Posterior vena cava (tissue), 2 donors: ENCODE data around the gene CD177. TPM values are rescaled to one million over a fixed set of nuclear protein-coding genes. Genes with fewer than 3 reads are reported as not detected.
"Not testable (repeated sequence)": the region's sequence is repeated elsewhere in the genome, so short reads cannot be mapped to it uniquely, and the experiment has no call there.

Source experiments
- DNase-seq: peaks from one replicate; pipeline ENCODE4 v3.0.0-alpha.2; 2020; ENCODE audit warnings: low spot score
- intact Hi-C, 2 donors: fragments of 100-400 bp; cut with DNase I; formaldehyde crosslinking; loops; one replicate each; pipeline versions ENCODE4 v1.14.1 to v1.14.2; 2022 to 2023
- total RNA-seq, 2 donors: library from RNA; stranded (reverse); fragmentation: NEBNext Ultra II Directional; extraction: Animal tissue kit (Norgen Biotek cat#: 25700); gene quantifications; one replicate each; pipeline ENCODE4 v1.2.1, GENCODE V29; 2021
- donor health status: DM: yes; HTN: yes; CAD: no.
- donor health status: DM: yes; HTN: yes; CAD: no.

The CD177 gene
- total RNA-seq, 2 donors from 2014 or later: 2.8 to 8.4 TPM

DNA sequence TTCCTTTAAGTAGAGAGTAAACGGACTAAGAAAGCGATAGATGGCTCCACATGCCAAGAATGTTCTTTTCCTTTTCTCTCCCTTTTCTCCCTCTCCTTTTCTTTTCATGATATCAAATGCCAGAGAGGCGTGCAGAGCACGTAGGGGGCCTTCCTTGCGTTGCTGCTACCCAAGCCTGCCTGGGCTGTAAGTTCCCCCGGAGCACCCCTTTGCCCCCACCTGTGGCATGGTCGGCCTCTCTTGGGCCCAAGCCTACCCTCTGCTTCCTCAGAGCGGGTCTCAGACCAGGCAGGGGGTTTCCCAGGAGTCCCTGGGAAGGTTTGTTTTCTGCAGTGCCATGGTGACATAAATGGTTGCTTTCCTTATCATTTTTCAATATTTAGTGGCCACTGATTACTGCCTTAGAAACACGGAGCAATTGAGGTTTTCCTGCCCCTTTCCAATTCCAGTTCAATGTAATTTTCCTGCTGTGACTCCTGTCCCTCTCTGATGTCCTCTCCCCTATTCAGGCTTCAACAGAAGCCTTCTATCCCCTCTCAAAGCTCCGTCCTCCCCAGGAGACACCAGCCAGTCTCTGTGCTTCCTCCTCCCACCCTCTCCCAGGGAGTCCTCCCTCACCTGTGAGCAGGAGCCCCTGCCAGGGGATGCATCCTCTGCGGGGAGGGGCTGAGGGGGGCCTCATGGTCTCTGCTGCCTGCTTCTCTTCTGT is 22.6 kb upstream of the CD177 start:
- intact Hi-C loops: loop anchor here in 1 of 2 donors (5.0 kb wide), 1 partner anchor 51 kb away; no protein-coding TSS in a partner anchor
- DNase-seq: no peak

DNA sequence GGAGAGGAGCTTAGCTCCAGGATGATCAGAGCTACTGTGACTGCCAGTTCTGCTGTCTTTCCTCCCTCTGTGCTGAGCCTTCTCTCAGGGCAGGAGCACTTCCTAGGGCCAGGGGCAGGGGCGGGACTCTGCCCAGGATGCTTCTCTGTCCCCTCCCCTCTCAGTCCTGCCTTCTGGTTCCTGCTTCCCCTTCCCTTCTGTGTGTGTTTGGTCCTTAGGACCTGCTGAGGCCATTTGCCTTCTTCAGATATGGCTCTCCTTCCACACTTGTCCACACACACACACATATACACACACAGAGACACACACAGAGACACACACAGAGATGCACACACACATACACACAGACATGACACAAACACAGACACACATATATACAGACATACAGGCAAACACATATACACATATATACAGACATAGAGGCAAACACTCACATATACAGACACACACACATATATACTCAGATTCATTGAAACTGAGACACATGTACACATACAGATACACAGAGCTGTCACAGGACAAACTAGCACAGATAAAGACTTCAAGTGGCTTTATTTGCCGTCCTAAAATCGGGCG is 22.0 kb upstream of the CD177 start:
- intact Hi-C loops: loop anchor here in 1 of 2 donors (5.0 kb wide), 1 partner anchor 51 kb away; no protein-coding TSS in a partner anchor
- no peak for DNase-seq

DNA sequence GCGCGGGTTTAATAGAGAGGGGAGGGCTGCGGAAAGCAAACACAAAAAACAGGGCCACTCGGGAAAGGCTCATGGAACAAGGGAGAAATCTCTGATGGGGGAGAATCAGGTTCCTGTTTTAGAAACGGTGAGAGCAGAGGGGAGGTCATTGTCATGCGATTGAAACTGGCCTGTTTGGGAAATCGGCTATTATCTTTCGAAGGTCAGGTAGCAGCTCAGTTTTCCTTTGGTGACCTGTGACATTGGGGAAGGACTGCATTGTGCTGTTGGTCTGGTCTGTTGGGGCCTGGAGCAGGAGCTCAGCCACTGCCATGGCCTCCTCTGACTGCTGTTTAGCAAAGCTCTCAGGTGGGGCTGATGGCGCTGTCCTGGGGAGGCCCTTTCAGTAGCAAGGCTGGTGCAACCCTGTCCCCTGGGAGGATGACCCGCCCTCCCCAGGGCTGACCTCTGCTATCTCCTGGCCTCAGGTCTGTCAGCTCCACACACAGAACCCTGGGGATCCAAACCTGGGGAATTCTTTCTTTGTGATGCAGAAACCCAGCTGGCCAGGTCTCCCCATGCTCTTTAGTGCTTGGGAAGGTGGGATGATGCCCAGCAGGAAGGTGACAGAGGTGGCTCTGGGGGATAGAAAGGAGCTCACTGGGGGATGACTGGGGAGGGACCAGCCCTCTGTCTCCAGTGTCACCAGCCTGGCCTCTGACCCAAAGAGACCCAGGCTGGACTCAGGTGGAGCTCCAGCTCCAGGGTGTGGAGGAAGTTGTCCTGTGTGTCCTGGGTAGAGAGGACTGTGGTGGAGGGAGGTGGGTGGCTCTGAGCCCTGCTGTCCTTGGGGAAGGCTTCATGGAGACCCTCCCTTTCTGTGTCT is 21.2 kb upstream of the CD177 start:
- intact Hi-C loops: loop anchor here in 1 of 2 donors (5.0 kb wide), 1 partner anchor 50 kb away; no protein-coding TSS in a partner anchor
- DNase-seq: no peak

DNA sequence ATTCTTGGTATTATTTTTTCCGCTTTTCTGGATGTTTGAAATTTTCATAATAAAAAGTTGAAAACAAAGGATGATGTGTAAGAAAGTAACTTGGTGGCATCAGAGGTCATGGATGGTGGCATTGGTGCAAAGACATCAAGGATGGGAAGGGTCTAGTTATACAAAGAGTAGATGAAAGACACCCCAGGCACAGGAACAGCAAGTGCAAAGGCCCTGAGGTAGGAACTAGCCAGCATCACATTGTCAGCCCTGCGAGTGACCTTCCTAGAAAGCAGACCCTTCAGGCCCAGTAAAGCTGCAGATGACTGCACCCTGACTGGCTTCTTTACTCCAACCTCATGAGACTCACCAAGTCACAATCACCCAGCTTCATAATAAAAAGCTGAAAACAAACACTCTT is 17.0 kb upstream of the CD177 start:
- DNase-seq, intact Hi-C loops: not testable (repeated sequence)

DNA sequence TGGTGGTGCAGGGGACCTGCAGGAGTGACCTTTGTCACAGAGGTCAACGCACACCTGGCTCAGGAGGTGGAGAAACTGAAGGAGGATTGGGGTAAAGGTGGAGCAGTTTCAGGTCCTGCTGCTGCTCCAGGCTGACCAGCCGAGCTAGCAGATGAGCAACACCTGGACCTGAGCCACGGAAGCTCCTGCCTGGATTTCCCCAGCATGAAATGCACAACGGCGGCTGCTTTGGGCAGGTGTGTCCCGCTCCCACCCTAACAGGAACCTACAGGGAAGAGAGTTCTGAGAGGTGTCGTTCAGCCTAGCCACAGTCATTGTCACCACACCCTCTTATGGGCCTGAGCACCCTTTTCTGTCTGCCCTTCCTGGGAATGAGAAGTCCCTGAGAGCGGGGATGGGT is 15.7 kb upstream of the CD177 start:
- intact Hi-C loops: no loop called here
- DNase-seq: no peak

DNA sequence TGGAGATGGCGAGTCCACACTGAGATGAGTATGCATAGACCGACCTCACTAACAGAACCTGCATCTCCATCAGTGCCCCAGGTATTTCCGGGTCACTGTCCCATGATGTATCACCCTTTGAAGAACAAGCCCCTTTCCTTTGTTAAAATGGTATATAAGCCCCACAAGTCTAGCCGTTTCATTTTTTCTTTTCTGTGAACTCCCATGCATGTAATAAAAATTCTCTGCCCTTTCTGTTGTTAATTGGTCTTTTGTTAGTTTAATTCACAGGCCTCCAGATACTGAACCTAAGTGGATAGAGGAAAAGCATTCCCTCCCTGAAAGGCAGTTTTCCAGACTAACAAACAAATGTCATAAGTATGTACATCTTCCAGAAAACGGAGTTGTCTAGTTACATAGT is 15.0 kb upstream of the CD177 start:
- DNase-seq: no peak
- intact Hi-C loops: no loop called here

DNA sequence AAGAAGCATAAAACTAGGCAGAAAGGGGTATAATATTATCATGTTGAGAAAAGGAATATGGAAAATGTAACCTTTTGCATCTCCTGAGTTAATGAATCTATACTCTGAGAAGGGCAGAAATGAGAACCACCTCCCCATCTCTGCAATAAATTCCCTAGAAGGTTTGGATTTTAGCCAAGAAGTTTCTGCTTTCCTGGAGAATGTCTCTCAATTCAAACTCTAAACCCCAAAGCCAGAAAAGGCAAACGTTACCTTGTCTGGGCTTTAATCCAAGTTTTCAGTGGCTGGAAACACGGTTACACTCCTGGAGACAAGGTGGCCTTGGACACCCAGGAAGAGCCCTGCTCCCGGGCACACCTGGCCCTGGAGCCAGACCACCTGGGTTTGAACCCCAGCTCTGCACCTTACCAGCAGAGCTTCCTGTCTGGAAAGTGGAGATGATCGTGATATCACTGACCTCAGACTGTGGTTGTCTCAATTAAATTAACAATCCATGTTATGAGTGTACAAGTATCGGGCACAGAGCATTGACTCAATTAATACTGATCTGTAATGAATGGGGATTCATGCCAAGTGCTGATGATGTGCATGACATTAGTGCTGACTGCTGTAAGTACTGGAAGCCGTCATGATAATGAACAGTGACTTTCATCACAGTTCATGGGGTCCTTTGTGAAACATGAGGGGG is 14.1 kb upstream of the CD177 start:
- DNase-seq, intact Hi-C loops: not testable (repeated sequence)

DNA sequence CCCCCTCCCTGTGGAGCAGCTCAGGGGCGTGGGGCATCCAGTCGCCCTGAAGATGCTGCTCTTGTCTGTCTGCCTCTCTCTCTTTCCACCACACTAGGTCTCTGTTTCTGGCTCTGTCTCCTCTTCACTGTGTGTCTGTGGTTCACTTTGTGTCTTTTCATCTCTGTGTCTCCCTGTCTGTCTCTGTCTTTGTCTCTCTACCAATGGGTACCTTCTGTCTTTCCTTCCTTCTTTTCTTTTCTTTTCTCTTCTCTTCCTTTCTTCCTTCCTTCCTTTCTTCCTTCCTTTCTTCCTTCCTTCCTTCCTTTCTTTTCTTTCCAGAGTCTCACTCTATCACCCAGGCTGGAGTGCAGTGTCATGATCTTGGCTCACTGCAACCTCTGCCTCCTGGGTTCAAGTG is 13.4 kb upstream of the CD177 start:
- DNase-seq, intact Hi-C loops: not testable (repeated sequence)

DNA sequence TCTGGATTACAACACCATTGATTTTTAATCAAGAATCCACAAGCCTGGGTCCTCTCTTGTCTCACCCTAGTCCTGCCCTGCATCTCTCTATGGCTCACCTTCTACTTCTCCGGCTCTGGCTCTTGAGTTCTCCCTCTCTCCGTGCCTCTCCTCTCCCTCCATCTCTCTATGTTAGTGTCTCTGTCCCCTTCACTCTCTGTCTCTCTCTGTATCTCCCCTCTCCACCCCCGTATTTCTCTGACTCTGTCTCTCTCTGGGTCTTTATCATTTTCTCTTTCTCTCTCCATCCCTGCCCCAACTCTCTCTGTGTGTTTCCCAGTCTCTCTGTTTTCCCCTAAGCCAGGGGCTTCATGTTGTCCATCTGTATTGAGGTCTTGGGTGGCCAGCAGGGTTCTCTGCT is 12.4 kb upstream of the CD177 start:
- intact Hi-C loops, DNase-seq: not testable (repeated sequence)

DNA sequence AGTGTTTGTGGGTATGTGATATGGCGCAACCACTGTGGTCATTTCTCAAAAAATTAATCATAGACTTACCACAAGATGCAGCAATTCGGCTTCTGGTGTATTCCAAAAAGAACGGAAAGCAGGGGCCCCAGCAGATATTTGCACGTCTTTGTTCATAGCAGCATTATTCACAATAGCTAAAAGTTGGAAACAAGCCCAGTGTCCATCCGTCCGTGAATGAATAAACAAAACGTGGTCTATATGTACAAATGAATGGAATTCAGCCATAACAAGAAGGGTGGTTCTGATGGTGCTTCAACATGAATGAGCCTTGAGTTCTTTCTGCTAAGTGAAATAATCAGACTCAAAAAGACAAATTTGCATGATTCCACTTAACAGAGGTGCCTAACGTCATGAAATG is 11.4 kb upstream of the CD177 start:
- DNase-seq, intact Hi-C loops: not testable (repeated sequence)

DNA sequence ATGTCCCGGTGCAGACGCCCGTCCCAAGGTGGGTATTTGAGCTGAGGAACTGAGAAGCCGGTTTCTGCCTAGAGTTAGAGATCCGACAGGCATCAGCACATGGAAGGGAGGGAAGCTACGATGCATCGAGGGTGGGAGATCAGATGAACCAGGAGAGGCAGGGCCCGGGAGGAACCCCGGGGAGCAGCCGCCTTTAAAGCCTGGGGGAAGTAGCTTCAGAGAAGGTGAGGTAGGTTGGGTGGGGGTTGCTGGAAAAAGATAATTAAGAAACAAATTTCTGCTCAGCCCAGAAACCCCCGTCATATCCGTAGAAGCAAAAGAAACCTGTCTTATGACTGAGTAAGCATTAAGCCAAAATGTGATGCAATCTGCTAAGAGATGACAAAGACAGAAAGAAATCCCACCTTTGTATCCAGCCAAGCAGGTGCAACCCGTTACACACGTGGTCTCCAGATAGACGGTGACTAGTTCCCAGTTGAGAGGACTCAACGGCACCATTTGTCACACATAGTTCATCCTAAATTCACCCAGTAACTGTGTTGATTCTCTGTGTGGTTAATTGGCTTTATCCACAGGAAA is 9.1 kb upstream of the CD177 start:
- DNase-seq: not testable (repeated sequence)

DNA sequence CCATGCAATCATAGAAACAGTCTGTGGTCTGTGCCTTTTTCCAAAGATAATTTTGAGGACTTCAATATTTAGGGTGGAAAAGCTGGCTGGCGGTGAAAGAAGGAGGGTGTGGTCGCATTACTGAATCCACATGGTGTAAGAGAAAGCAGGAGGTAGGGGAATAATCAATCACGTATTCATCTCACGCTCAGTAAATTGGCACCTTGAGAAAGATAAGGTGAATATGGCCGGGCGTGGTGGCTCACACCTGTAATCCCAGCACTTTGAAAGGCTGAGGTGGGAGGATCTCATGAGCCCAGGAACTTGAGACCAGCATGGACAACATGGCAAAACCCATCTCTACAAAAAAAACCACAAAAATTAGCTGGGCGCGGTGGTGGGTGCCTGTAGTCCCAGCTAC is 3.7 kb upstream of the CD177 start:
- DNase-seq, intact Hi-C loops: not testable (repeated sequence)

More for the DNA sequence above, 9.1 kb upstream of the CD177 start:
- intact Hi-C loops: not testable (repeated sequence)

DNA sequence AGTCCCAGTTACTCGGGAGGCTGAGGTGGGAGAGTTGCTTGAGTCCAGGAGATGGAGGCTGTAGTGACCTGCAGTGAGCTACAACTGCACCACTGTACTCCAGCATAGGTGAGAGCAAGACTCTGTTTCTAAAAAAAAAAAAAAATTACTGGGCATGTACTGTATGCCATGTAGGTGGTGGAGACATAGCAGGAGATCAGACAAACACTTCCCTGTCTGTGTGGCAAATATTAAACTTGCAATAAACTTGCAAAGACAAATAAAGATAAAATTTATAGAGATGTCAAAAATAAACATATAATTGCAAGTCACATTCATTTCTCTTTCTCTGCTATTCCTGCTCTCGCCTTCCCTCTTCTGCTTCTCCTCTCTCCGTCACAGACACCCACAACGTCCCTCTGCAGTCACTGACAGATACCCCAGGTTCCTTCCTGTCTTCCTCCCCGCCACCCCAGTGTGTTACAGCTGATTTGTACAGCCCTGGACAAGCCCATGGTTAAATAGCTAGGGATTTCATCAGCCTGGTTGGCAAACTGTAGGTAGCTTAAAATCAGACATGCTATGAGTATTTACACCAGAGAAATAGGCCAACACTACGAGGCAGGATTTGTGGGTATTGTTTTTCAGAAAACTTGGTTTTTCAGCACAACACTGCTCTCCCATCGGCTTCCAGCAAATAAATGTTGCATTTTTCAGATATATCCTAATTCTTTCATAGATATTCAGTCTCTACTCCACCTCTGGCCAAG is 1.3 kb upstream of the CD177 start:
- intact Hi-C loops: no loop called here
- no peak for DNase-seq

DNA sequence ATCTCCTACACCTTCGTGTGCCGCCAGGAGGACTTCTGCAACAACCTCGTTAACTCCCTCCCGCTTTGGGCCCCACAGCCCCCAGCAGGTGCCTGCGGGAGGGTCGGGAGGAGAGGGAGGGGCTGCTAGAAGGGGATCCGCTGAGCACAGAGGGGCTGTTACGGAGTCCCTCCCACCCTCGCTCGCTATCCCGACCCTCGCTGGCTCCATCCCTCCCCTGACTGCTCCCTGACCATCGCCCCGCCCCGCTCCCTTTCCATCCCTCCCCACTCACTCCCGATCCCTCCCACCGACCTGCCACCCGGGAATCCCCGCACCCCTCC is 780 bp downstream of the CD177 start:
- intact Hi-C loops: no loop called here
- DNase-seq: no peak

DNA sequence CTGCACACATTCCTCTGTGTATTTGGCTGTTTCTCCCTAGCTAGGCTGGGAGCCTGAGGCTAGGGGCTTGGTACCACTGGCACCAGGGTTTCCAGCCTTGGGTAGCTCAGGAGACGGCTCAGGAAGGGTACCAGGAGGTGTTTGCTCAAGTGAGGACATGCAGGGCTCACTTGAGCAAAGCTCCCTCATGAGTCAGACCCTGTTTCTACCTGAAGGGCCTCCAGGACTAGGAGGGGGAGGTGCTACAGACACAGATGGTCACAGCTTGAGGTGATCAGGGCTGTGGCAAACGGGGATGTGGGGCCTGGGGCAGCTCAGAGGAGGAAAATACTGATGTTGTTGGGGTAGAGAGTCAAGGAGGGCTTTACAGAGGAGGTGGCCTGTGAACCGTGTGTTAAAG is 3.3 kb downstream of the CD177 start:
- DNase-seq, intact Hi-C loops: not testable (repeated sequence)

DNA sequence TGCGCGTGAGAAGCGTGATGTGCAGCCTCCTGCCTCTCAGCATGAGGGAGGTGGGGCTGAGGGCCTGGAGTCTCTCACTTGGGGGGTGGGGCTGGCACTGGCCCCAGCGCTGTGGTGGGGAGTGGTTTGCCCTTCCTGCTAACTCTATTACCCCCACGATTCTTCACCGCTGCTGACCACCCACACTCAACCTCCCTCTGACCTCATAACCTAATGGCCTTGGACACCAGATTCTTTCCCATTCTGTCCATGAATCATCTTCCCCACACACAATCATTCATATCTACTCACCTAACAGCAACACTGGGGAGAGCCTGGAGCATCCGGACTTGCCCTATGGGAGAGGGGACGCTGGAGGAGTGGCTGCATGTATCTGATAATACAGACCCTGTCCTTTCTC is 8.7 kb downstream of the CD177 start:
- intact Hi-C loops: no loop called here
- no peak for DNase-seq

DNA sequence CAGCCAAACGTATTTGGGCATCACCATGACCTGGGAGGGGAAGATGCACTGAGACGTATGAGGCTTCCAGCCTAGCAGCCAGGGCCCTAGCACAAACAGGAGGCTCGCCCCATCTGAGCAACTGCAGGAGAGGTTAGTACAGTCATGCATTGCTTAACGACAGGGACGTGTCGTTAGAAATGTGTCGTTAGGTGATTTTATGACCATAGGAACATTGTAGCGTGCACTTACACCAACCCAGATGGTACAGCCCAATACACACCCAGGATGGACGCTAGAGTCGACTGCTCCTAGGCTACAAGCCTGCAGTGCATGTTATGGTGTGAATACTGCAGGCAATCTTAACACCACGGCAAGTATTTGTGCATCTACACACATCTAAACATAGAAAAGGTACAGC is 9.3 kb downstream of the CD177 start:
- DNase-seq: no peak
- intact Hi-C loops: no loop called here

DNA sequence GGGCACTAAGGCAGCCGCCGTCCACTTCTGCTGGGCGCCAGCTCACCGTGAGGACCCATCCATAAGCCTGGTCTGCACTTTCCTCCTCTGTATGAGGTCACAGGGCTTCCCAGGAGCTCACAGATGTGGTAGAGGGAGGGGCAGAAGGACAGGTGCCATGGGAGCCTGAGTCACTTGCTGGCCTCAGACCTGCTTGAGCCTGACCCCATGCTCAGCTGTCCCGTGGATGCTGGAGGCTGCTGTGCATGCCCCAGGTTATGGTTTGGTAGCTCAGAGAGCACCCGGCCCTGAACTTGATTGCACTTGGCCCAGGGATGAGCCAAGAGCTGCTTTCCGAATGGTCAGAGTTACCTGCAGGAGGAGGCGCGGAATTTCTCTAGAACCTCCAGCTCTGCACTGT is 12.2 kb downstream of the CD177 start:
- intact Hi-C loops, DNase-seq: not testable (repeated sequence)

DNA sequence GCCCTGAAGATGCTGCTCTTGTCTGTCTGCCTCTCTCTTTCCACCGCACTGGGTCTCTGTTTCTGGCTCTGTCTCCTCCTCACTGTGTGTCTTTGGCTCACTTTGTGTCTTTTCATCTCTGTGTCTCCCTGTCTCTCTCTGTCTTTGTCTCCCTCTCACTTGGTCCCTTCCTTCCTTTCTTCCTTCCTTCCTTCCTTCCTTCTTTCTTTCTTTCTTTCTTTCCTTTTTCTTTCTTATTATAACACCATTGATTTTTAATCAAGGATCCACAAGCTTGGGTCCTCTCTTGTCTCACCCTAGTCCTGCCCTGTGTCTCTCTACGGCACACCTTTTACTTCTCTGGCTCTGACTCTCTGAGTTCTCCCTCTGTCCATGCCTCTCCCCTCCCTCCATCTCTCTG is 14.3 kb downstream of the CD177 start:
- no peak for DNase-seq
- intact Hi-C loops: no loop called here
